Ishikawa (cell line): ENCODE measurements around the gene ZNF532.

Experiments
- CEBPB ChIP-seq: IDR thresholded peaks from 2 replicates; pipeline ENCODE4 v1.6.1; 2012
- EP300 ChIP-seq: IDR thresholded peaks from 2 replicates; pipeline ENCODE4 v1.6.1; 2012; ENCODE audit warnings: borderline replicate concordance
- TEAD4 ChIP-seq: IDR thresholded peaks from 2 replicates; pipeline ENCODE4 v1.6.1; 2012
- ZBTB7A ChIP-seq: IDR thresholded peaks from 2 replicates; pipeline ENCODE4 v1.6.1; 2012; ENCODE audit warnings: low read depth
- TF ChIP-seq, protein P1 (sequence below): IDR thresholded peaks from 2 replicates; pipeline ENCODE4 v1.6.1; 2012; ENCODE audit warnings: low read depth, mild to moderate bottlenecking

DNA sequence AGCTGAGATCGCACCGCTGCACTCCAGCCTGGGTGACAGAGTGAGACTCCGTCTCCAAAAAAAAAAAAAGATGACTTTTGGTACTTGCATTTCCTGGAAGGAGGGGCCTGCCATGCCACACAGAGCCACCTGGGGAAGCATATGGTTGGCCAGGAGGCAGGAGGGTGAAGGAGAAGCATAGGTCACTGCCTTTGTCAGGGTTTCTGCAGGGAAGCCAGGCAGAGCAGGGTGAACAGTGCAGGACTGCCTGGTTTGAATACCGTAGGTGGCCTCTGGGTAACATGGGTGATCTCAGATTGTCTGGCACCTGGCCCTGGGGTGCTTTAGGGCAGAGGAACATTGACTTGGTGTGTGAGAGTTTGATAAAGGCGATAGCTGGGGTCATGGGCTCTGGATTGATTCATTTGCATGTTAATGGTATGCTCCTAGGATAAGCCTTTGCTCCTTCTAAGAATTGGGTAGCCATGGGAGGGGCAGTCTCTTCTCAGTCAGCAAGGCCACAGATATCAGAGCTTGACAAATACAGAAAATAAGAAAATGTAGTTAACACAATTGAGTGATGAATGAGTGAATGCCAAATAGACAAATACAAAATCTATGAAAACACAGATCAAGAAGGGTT, 151.0 kb downstream of the ZNF532 start:
- no peak for TF ChIP-seq TEAD4
- no peak for TF ChIP-seq ZBTB7A
- TF ChIP-seq EP300, result no peak
- TF ChIP-seq CEBPB, result no peak
- TF ChIP-seq, protein P1, sequence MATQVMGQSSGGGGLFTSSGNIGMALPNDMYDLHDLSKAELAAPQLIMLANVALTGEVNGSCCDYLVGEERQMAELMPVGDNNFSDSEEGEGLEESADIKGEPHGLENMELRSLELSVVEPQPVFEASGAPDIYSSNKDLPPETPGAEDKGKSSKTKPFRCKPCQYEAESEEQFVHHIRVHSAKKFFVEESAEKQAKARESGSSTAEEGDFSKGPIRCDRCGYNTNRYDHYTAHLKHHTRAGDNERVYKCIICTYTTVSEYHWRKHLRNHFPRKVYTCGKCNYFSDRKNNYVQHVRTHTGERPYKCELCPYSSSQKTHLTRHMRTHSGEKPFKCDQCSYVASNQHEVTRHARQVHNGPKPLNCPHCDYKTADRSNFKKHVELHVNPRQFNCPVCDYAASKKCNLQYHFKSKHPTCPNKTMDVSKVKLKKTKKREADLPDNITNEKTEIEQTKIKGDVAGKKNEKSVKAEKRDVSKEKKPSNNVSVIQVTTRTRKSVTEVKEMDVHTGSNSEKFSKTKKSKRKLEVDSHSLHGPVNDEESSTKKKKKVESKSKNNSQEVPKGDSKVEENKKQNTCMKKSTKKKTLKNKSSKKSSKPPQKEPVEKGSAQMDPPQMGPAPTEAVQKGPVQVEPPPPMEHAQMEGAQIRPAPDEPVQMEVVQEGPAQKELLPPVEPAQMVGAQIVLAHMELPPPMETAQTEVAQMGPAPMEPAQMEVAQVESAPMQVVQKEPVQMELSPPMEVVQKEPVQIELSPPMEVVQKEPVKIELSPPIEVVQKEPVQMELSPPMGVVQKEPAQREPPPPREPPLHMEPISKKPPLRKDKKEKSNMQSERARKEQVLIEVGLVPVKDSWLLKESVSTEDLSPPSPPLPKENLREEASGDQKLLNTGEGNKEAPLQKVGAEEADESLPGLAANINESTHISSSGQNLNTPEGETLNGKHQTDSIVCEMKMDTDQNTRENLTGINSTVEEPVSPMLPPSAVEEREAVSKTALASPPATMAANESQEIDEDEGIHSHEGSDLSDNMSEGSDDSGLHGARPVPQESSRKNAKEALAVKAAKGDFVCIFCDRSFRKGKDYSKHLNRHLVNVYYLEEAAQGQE, result no peak
